ENCODE measurements around the gene FLNC. TPM values are rescaled to one million over a fixed set of nuclear protein-coding genes. Genes with fewer than 3 reads are reported as not detected.

FLNC gene
- total RNA-seq, 3 donors from 2014 or later (not counting 1 experiment from before 2014, with no cell fraction given), result 0.05 to 0.25 TPM; not detected in 1

GRCh38 chr7:128811631-128812430 lies 18.4 kb upstream of the FLNC start:
- intact Hi-C loops (cut with micrococcal nuclease), result no loop called here
- ATAC-seq, result no peak
- Histone ChIP-seq H3K4me1 (ENCODE audit: control insufficient read depth, insufficient read depth, low read length) (no peaks in the 10 kb centered on the region), H3K36me3 (ENCODE audit: control insufficient read depth, insufficient read depth, low read length) (no peaks in the 10 kb centered on the region), H3K9me3 (ENCODE audit: control insufficient read depth, insufficient read depth, low read length) (no peaks in the 10 kb centered on the region), H3K27me3 (ENCODE audit: control insufficient read depth, insufficient read depth, low read length) (no peaks in the 10 kb centered on the region), H3K4me3 (ENCODE audit: low read length) (no peak overlapping the region), H3K27ac (ENCODE audit: low read length) (no peak overlapping the region)
- no peak overlapping the region for H3K27ac Mint-ChIP-seq
- WGBS (ENCODE audit: insufficient coverage), result 97% methylated on average over 11 of the region's 11 CpGs
- H3K27me3 Mint-ChIP-seq (ENCODE audit: low read depth in 2 of 2), result no peaks in the 10 kb centered on the region
- DNase-seq, result no peak
- no peaks in the 10 kb centered on the region for H3K9me3 Mint-ChIP-seq
- no peaks in the 10 kb centered on the region for H3K36me3 Mint-ChIP-seq
- H3K4me1 Mint-ChIP-seq, result no peaks in the 10 kb centered on the region
- no peak overlapping the region for H3K4me3 Mint-ChIP-seq
- no peak for TF ChIP-seq CTCF (IDR thresholded peaks at IDR 0.05)

- DNase-seq, result no peak
- Mint-ChIP-seq H3K9me3 (no peaks in the 10 kb centered on the region), H3K4me1 (no peaks in the 10 kb centered on the region), H3K36me3 (no peaks in the 10 kb centered on the region), H3K27me3 (ENCODE audit: low read depth in 2 of 2) (peaks cover 0 to under 1% of the 10 kb centered on the region in 2 donors), H3K4me3 (no peak overlapping the region), H3K27ac (no peak overlapping the region)
- ATAC-seq, result no peak
- TF ChIP-seq CTCF (IDR thresholded peaks at IDR 0.05), result no peak
- no peaks in the 10 kb centered on the region for H3K9me3 ChIP-seq (ENCODE audit: control insufficient read depth, insufficient read depth, low read length)
- WGBS (ENCODE audit: insufficient coverage), result 64% methylated on average over 11 of the region's 11 CpGs
- no peaks in the 10 kb centered on the region for H3K27me3 ChIP-seq (ENCODE audit: control insufficient read depth, insufficient read depth, low read length)
- H3K4me3 ChIP-seq (ENCODE audit: low read length), result no peak overlapping the region
- no peaks in the 10 kb centered on the region for H3K4me1 ChIP-seq (ENCODE audit: control insufficient read depth, insufficient read depth, low read length)
- H3K36me3 ChIP-seq (ENCODE audit: control insufficient read depth, insufficient read depth, low read length), result no peaks in the 10 kb centered on the region
- no peak overlapping the region for H3K27ac ChIP-seq (ENCODE audit: low read length)
- intact Hi-C loops (cut with micrococcal nuclease), result no loop called here
Measured at GRCh38 chr7:128812514-128813168, 17.6 kb upstream of the FLNC start.

- no peaks in the 10 kb centered on the region for H3K4me1 Mint-ChIP-seq
- H3K27ac Mint-ChIP-seq, result no peak overlapping the region
Measured at GRCh38 chr7:128814499-128814898, 15.7 kb upstream of the FLNC start.

More at GRCh38 chr7:128814499-128814898, 15.7 kb upstream of the FLNC start:
- Histone ChIP-seq H3K27ac (ENCODE audit: low read length) (no peak overlapping the region), H3K27me3 (ENCODE audit: control insufficient read depth, insufficient read depth, low read length) (no peaks in the 10 kb centered on the region), H3K36me3 (ENCODE audit: control insufficient read depth, insufficient read depth, low read length) (no peaks in the 10 kb centered on the region), H3K4me1 (ENCODE audit: control insufficient read depth, insufficient read depth, low read length) (no peaks in the 10 kb centered on the region), H3K9me3 (ENCODE audit: control insufficient read depth, insufficient read depth, low read length) (no peaks in the 10 kb centered on the region), H3K4me3 (ENCODE audit: low read length) (no peak overlapping the region)
- intact Hi-C loops (cut with micrococcal nuclease), result no loop called here
- TF ChIP-seq CTCF (IDR thresholded peaks at IDR 0.05), result no peak
- DNase-seq, result no peak
- Mint-ChIP-seq H3K4me3 (no peak overlapping the region), H3K27me3 (ENCODE audit: low read depth in 2 of 2) (peaks cover 0 to 3% of the 10 kb centered on the region in 2 donors), H3K9me3 (no peaks in the 10 kb centered on the region), H3K36me3 (no peaks in the 10 kb centered on the region)
- no peak for ATAC-seq
- 92% methylated on average over 6 of the region's 6 CpGs for WGBS (ENCODE audit: insufficient coverage)

Measured in natural killer cell (primary cell).